22Rv1 (cell line): ENCODE data around the gene WDFY3.

Experiments used
- CTCF ChIP-seq: fragments of 450-650 bp; IDR thresholded peaks from 2 replicates; pipeline ENCODE4 v1.5.1; 2017; ENCODE audit warnings: mild to moderate bottlenecking
- ZFX ChIP-seq: fragments of 450-650 bp; IDR thresholded peaks from 2 replicates; pipeline ENCODE4 v1.6.1; 2017; ENCODE audit warnings: antibody characterized with exemption, borderline replicate concordance

DNA sequence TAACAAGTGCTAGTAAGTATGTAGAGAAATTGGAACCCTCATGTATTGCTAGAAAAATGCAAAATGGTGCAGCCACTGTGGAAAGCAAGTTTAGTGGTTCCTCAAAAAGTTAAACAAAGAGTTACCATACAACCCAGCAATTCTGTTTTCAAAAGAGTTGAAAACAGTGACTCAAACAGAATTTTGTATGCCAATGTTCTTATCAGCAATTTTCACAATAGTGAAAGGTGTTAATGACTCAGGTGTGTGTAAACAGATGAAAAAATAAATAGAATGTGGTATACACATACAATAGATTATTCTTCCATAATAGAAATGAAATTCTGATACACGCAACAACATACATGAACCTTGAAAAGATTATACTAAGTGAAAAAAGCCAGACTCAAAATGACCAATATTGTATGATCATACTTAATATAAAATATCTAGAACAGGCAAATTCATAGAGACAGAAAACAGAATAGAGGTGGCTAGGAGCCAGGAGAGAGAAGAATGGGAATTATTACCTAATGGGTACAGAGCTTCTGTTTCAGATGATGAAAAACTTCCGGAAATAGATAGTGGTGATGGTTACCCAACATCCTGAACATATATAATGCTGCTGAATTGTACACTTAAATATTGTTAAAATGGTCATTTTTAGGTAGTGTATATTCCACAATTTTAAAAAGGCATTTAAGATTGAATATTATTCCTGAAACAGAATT is 51.6 kb downstream of the WDFY3 start:
- TF ChIP-seq CTCF, result no peak
- no peak for TF ChIP-seq ZFX
